K562 (cell line): ENCODE results near the gene BCORL1. TPM values are rescaled to one million over a fixed set of nuclear protein-coding genes. Genes with fewer than 3 reads are reported as not detected.

Experiments
- ATAC-seq: fragments of 200-7000 bp; cut with Tn5 transposase; 3 replicates; pipeline ENCODE4 v1.9.1; 2020; ENCODE audit warnings: moderate library complexity
- BruUV-seq: library from RNA; stranded (reverse); fragments of 400-500 nt; replicated peaks from 2 replicates; lab custom pipeline; 2021; lab: Mats Ljungman, UMichigan
- CTCF ChIA-PET: fragments of 300-600 bp; formaldehyde crosslinking; extraction: SDS; loops from one replicate; lab custom pipeline; 2021; ENCODE audit warnings: low intra/inter-chr PET ratio; lab: Yijun Ruan, JAX
- POLR2A ChIA-PET: fragments of 300-600, 350-650 bp; sonication (Branson Sonifier 250); formaldehyde crosslinking; extraction: SDS; loops from one replicate; lab custom pipeline; 2021; ENCODE audit warnings: antibody characterized with exemption, inconsistent platforms; lab: Yijun Ruan, JAX
- DNase-seq, 4 experiments: peaks; one replicate each; pipeline versions ENCODE4 v3.0.0 to v3.0.0-alpha.2; 2011 to 2018; ENCODE audit warnings: low spot score in 3 of 4, mixed read lengths in 3 of 4; ENCODE audit errors: extremely low read depth in 1 of 4
- FAIRE-seq: peaks from 2 replicates; lab custom pipeline; 2011; peaks lifted over from hg19 to GRCh38; lab: Jason Lieb, UNC
- H2AFZ ChIP-seq: 2 replicates; pipeline ENCODE4 v1.6.0; 2011; ENCODE audit warnings: low read depth, low read length, control low read depth, inconsistent platforms
- H3K27ac ChIP-seq: fragments of 200-600 bp; 3 replicates; pipeline ENCODE4 v1.8.0; 2011; ENCODE audit warnings: low read depth, mild to moderate bottlenecking, control low read depth, inconsistent platforms, low read length, moderate library complexity, mixed read lengths; ENCODE audit errors: extremely low read depth
- H3K27me3 ChIP-seq, 2 experiments: fragments of 300-600 bp in 1 of 2; 2 replicates in 1 of 2; 3 replicates in 1 of 2; pipeline versions ENCODE4 v1.6.0 to v1.8.0; 2011; ENCODE audit warnings: inconsistent platforms in 2 of 2, low read length in 2 of 2, mild to moderate bottlenecking in 1 of 2, mixed read lengths in 1 of 2, moderate library complexity in 1 of 2; ENCODE audit not compliant: control insufficient read depth in 2 of 2, insufficient read depth in 2 of 2
- H3K36me3 ChIP-seq: fragments of 300-600 bp; 3 replicates; pipeline ENCODE4 v1.8.0; 2011; ENCODE audit warnings: mild to moderate bottlenecking, low read length, inconsistent platforms; ENCODE audit not compliant: control insufficient read depth, insufficient read depth
- H3K4me1 ChIP-seq, 2 experiments: fragments of 200-600 bp in 1 of 2; replicated peaks in 1 of 2; 2 replicates in 1 of 2; 3 replicates in 1 of 2; pipeline versions ENCODE4 v1.5.1 to v1.8.0; 2011; ENCODE audit warnings: inconsistent platforms in 2 of 2, low read length in 2 of 2, mild to moderate bottlenecking in 1 of 2, mixed read lengths in 1 of 2, moderate library complexity in 1 of 2; ENCODE audit not compliant: control insufficient read depth in 2 of 2, insufficient read depth in 2 of 2
- H3K4me2 ChIP-seq: 2 replicates; pipeline ENCODE4 v1.6.1; 2011; ENCODE audit warnings: low read length, control low read depth, inconsistent platforms, mixed read lengths; ENCODE audit not compliant: insufficient read depth
- H3K4me3 ChIP-seq: fragments of 200-600 bp; sonication (generic), shearing (Covaris generic); 2 replicates; pipeline ENCODE4 v1.5.1; 2016; ENCODE audit warnings: control low read depth, inconsistent platforms
- H3K79me2 ChIP-seq: fragments of 200-600 bp; 3 replicates; pipeline ENCODE4 v1.8.0; 2011; ENCODE audit warnings: low read length, inconsistent platforms; ENCODE audit not compliant: control insufficient read depth, insufficient read depth
- H3K9ac ChIP-seq, 2 experiments: 2 replicates each; pipeline versions ENCODE4 v1.6.0 to v1.6.1; 2011; ENCODE audit warnings: low read depth in 2 of 2, low read length in 2 of 2, control low read depth in 1 of 2, inconsistent platforms in 1 of 2, mild to moderate bottlenecking in 1 of 2, mixed read lengths in 1 of 2; ENCODE audit not compliant: insufficient read depth in 1 of 2
- H3K9me1 ChIP-seq: one replicate; pipeline ENCODE4 v1.6.0; 2011; ENCODE audit warnings: inconsistent platforms, mild to moderate bottlenecking, low read length, moderate library complexity; ENCODE audit not compliant: control insufficient read depth, insufficient read depth
- H3K9me3 ChIP-seq: replicated peaks from 2 replicates; pipeline ENCODE4 v1.5.1; 2011; ENCODE audit warnings: low read depth, low read length, inconsistent platforms; ENCODE audit not compliant: control insufficient read depth, insufficient read depth
- H4K20me1 ChIP-seq: replicated peaks from 2 replicates; pipeline ENCODE4 v1.6.1; 2011; ENCODE audit warnings: low read length, inconsistent platforms, mixed read lengths; ENCODE audit not compliant: control insufficient read depth, insufficient read depth
- PCBP1 ChIP-seq: fragments of 200-400 bp; formaldehyde crosslinking; IDR thresholded peaks from 2 replicates; pipeline ENCODE4 v1.6.1; 2018; ENCODE audit warnings: mild to moderate bottlenecking, low read depth, low read length; ENCODE audit not compliant: poor library complexity, severe bottlenecking
- ZBTB33 ChIP-seq: sonication (generic); formaldehyde crosslinking; IDR thresholded peaks from 2 replicates; pipeline ENCODE4 v1.8.1; 2023; ENCODE audit warnings: mild to moderate bottlenecking, missing genetic modification reagents
- ZNF668 ChIP-seq: fragments of 250-450 bp; sonication (Bioruptor Pico); IDR thresholded peaks from 2 replicates; pipeline ENCODE4 v1.8.0; 2022; ENCODE audit warnings: mild to moderate bottlenecking, inconsistent platforms
- WGBS: fragments of 100-300 bp; shearing (Covaris generic); methylation state at CpG from one replicate; pipeline ENCODE4 v1.1.6; 2016; ENCODE audit warnings: low coverage, mixed read lengths; ENCODE audit not compliant: insufficient coverage; ENCODE audit errors: missing lambda C conversion rate; 5-methylcytosine and 5-hydroxymethylcytosine counted together
- in situ Hi-C: fragments of 300-500 bp; cut with MboI; formaldehyde crosslinking; loops from 4 replicates; pipeline ENCODE4 v1.15.0; 2018; ENCODE audit warnings: inconsistent platforms, mixed read lengths
- intact Hi-C: fragments of 100-400 bp; cut with micrococcal nuclease; formaldehyde crosslinking; loops from 2 replicates; pipeline ENCODE4 v1.14.2; 2022
- polyA plus RNA-seq, 8 experiments: library from polyadenylated mRNA; depleted of rRNA in 4 of 8; stranded (reverse) in 5 of 8; unstranded in 3 of 8; fragments of >200 nt; fragmentation: Nextera tagmentation in 2 of 8; fragmentation: Illumina TruSeq in 1 of 8; extraction: Ambion mirVana in 2 of 8; extraction: Trizol in 1 of 8; gene quantifications; 2 replicates each; pipeline versions ENCODE4 v1.2.1 to v1.2.3, GENCODE V29; 2011 to 2014; ENCODE audit warnings: inconsistent platforms in 1 of 8, missing spikeins in 1 of 8
- total RNA-seq, 7 experiments: library from RNA; depleted of rRNA in 6 of 7; stranded (reverse); fragments of >200 nt in 6 of 7; fragmentation: Illumina TruSeq in 2 of 7; extraction: Trizol in 2 of 7; gene quantifications; 2 replicates each; pipeline versions ENCODE4 v1.2.1 to v1.2.3, GENCODE V29; 2011 to 2021; ENCODE audit warnings: low replicate concordance in 1 of 7

BCORL1 gene
- total and polyA plus RNA-seq, 9 of the 15 experiments (the other 6 are each of a cell fraction or from before 2014, with no cell fraction given): 0.48 to 29.6 (median 2.1) TPM

- CTCF ChIA-PET: no interaction called here
Measured at GRCh38 chrX:129980540-129981199, 1.8 kb upstream of the BCORL1 start.

More at GRCh38 chrX:129980540-129981199, 1.8 kb upstream of the BCORL1 start:
- H3K27ac ChIP-seq: no peak overlapping the region
- no peaks in the 10 kb centered on the region for H3K9me3 ChIP-seq
- no peak overlapping the region for H2AFZ ChIP-seq
- in situ Hi-C loops: no loop called here
- peak; percentile 45; the same call in 1 of the 2 replicates for TF ChIP-seq ZBTB33
- TF ChIP-seq ZNF668 (CRISPR knock-in tag): no peak
- peak; percentile 43 for TF ChIP-seq PCBP1
- no peak for DNase-seq
- no TSS peak for BruUV-seq
- no peaks in the 10 kb centered on the region for H3K27me3 ChIP-seq
- no peak overlapping the region for H3K4me3 ChIP-seq
- H3K9ac ChIP-seq: no peak overlapping the region
- H3K79me2 ChIP-seq: peaks cover 15% of the 10 kb centered on the region
- POLR2A ChIA-PET: no interaction called here
- no peak overlapping the region for H3K4me2 ChIP-seq
- no peaks in the 10 kb centered on the region for H3K9me1 ChIP-seq
- intact Hi-C loops: no loop called here
- peaks cover 6% of the 10 kb centered on the region; the same call in 1 of the 2 replicates for H4K20me1 ChIP-seq
- ATAC-seq: no peak
- H3K36me3 ChIP-seq: no peaks in the 10 kb centered on the region; the same call in 2 of the 3 replicates
- FAIRE-seq: no peak
- peaks cover 4 to 25% of the 10 kb centered on the region in 2 experiments; a peak in 4 of 5 replicates for H3K4me1 ChIP-seq
- WGBS: no CpG with 5 or more reads among the region's 79 CpGs
